Measurements from ENCODE around the gene TAS2R30.
"Not testable (repeated sequence)": the region's sequence is repeated elsewhere in the genome, so short reads cannot be mapped to it uniquely, and the experiment has no call there.

TAS2R30 gene

DNA sequence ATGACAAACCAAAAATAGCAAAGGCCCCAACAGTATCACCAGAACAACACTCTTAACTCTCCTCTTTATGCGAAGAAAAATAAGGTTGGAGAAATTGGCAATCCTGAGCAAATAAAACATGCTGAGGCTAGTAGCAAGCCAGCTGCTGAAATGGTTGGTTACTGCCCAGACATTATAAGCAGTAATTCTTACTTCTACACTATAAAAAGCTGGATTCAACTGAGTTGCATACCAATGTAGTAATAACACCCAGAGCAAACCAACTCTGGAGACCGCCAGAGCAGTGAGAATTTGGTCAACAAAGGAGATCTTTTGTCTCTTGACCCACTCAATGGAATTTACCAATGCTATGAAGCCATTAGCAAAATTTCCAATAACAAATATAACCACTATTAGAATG, 628 bp downstream of the TAS2R30 start:
- DNase-seq (ENCODE audit: insufficient read length, low spot score), result no peak
- FAIRE-seq, result no peak
- TF ChIP-seq POLR2AphosphoS5 (IDR thresholded peaks at IDR 0.05; ENCODE audit: low read depth, low read length) (no peak), PAX5 (IDR thresholded peaks at IDR 0.05; ENCODE audit: insufficient read depth, low read length, severe bottlenecking) (no peak), POLR2A (IDR thresholded peaks at IDR 0.05; ENCODE audit: low read depth, low read length) (no peak), TAF1 (IDR thresholded peaks at IDR 0.05; ENCODE audit: low read depth, low read length) (no peak), SPI1 (IDR thresholded peaks at IDR 0.05; ENCODE audit: low read depth, low read length) (no peak), POU2F2 (IDR thresholded peaks at IDR 0.05; ENCODE audit: low read depth, low read length) (no peak)

GRCh38 chr12:11133162-11133561, 1.3 kb downstream of the TAS2R30 start:
- DNase-seq (ENCODE audit: insufficient read length, low spot score) (no peak), FAIRE-seq (no peak)
- no peak for TF ChIP-seq POU2F2 (IDR thresholded peaks at IDR 0.05; ENCODE audit: low read depth, low read length)
- TF ChIP-seq POLR2AphosphoS5 (IDR thresholded peaks at IDR 0.05; ENCODE audit: low read depth, low read length), result no peak
- TF ChIP-seq PAX5 (IDR thresholded peaks at IDR 0.05; ENCODE audit: insufficient read depth, low read length, severe bottlenecking), result no peak
- no peak for TF ChIP-seq POLR2A (IDR thresholded peaks at IDR 0.05; ENCODE audit: low read depth, low read length)
- no peak for TF ChIP-seq TAF1 (IDR thresholded peaks at IDR 0.05; ENCODE audit: low read depth, low read length)
- no peak for TF ChIP-seq SPI1 (IDR thresholded peaks at IDR 0.05; ENCODE audit: low read depth, low read length)

- FAIRE-seq (peak; percentile 61), DNase-seq (ENCODE audit: insufficient read length, low spot score) (no peak)
- no peak for TF ChIP-seq POLR2A (IDR thresholded peaks at IDR 0.05; ENCODE audit: low read depth, low read length)
- no peak for TF ChIP-seq SPI1 (IDR thresholded peaks at IDR 0.05; ENCODE audit: low read depth, low read length)
- TF ChIP-seq POU2F2 (IDR thresholded peaks at IDR 0.05; ENCODE audit: low read depth, low read length), result no peak
- TF ChIP-seq POLR2AphosphoS5 (IDR thresholded peaks at IDR 0.05; ENCODE audit: low read depth, low read length), result no peak
- TF ChIP-seq TAF1 (IDR thresholded peaks at IDR 0.05; ENCODE audit: low read depth, low read length), result no peak
- TF ChIP-seq PAX5 (IDR thresholded peaks at IDR 0.05; ENCODE audit: insufficient read depth, low read length, severe bottlenecking), result no peak
Observed at GRCh38 chr12:11130999-11131398, 3.4 kb downstream of the TAS2R30 start.

- no peak for DNase-seq (ENCODE audit: insufficient read length, low spot score)
- peak; percentile 9 for FAIRE-seq
- TF ChIP-seq POU2F2 (IDR thresholded peaks at IDR 0.05; ENCODE audit: low read depth, low read length) (no peak), SPI1 (IDR thresholded peaks at IDR 0.05; ENCODE audit: low read depth, low read length) (no peak), POLR2AphosphoS5 (IDR thresholded peaks at IDR 0.05; ENCODE audit: low read depth, low read length) (no peak), PAX5 (IDR thresholded peaks at IDR 0.05; ENCODE audit: insufficient read depth, low read length, severe bottlenecking) (no peak), POLR2A (IDR thresholded peaks at IDR 0.05; ENCODE audit: low read depth, low read length) (no peak), TAF1 (IDR thresholded peaks at IDR 0.05; ENCODE audit: low read depth, low read length) (no peak)
Observed at GRCh38 chr12:11130382-11130781, 4.1 kb downstream of the TAS2R30 start.

DNA sequence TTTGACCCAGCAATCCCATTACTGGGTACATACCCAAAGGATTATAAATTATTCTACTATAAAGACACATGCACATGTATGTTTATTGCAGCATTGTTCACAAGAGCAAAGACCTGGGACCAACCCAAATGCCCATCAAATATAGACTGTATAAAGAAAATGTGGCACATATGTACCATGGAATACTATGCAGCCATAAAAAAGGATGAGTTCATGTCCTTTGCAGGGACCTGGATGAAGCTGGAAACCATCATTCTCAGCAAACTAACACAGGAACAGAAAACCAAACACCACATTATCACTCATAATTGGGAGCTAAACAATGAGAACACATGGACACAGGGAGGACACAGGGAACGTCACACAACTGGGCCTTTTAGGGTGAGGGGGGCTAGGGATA, 20.3 kb downstream of the TAS2R30 start:
- not testable (repeated sequence) for DNase-seq (ENCODE audit: insufficient read length, low spot score); FAIRE-seq

DNA sequence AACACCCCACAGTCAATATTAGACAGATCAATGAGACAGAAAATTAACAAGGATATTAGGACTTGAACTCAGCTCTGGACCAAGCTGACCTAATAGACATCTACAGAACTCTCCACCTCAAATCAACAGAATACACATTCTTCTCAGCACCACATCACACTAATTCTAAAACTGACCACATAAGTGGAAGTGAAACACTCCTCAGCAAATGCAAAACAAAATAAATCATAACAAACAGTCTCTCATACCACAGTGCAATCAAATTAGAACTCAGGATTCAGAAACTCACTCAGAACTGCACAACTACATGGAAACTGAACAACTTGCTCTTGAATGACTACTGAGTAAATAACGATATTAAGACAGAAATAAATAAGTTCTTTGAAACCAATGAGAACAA, 23.2 kb downstream of the TAS2R30 start:
- TF ChIP-seq SPI1 (IDR thresholded peaks at IDR 0.05; ENCODE audit: low read depth, low read length), result peak; percentile 71
- not testable (repeated sequence) for DNase-seq (ENCODE audit: insufficient read length, low spot score)
- FAIRE-seq, result peak; percentile 26

GRCh38 chr12:11108862-11109261, 25.6 kb downstream of the TAS2R30 start:
- TF ChIP-seq PAX5 (IDR thresholded peaks at IDR 0.05; ENCODE audit: insufficient read depth, low read length, severe bottlenecking) (no peak), SPI1 (IDR thresholded peaks at IDR 0.05; ENCODE audit: low read depth, low read length) (no peak), POU2F2 (IDR thresholded peaks at IDR 0.05; ENCODE audit: low read depth, low read length) (no peak), POLR2AphosphoS5 (IDR thresholded peaks at IDR 0.05; ENCODE audit: low read depth, low read length) (no peak), TAF1 (IDR thresholded peaks at IDR 0.05; ENCODE audit: low read depth, low read length) (no peak), POLR2A (IDR thresholded peaks at IDR 0.05; ENCODE audit: low read depth, low read length) (no peak)
- FAIRE-seq, result no peak

DNA sequence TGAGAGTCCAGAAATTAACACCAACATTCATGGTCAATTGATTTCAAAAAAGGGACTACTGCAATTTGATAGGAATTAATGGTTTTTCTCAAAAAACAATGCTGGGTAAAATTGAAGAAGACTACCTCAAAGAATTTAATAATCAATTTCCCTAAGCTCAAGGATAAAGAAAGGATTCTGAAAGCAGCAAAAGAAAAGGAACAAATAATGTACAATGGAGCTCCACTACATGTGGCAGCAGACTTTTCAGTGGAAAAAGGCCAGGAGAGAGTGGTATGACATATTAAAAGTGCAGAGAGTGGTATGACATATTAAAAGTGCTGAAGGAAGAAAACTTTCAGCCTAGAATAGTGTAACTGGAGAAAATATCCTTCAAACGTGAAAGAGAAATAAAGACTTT, 26.7 kb downstream of the TAS2R30 start:
- FAIRE-seq, result no peak
- DNase-seq (ENCODE audit: insufficient read length, low spot score), result no peak
- no peak for TF ChIP-seq POLR2A (IDR thresholded peaks at IDR 0.05; ENCODE audit: low read depth, low read length)

More at GRCh38 chr12:11108862-11109261, 25.6 kb downstream of the TAS2R30 start:
- DNase-seq (ENCODE audit: insufficient read length, low spot score), result no peak

- FAIRE-seq, result no peak
- no peak for DNase-seq (ENCODE audit: insufficient read length, low spot score)
- no peak for TF ChIP-seq POU2F2 (IDR thresholded peaks at IDR 0.05; ENCODE audit: low read depth, low read length)
- no peak for TF ChIP-seq POLR2A (IDR thresholded peaks at IDR 0.05; ENCODE audit: low read depth, low read length)
- TF ChIP-seq SPI1 (IDR thresholded peaks at IDR 0.05; ENCODE audit: low read depth, low read length), result no peak
- TF ChIP-seq TAF1 (IDR thresholded peaks at IDR 0.05; ENCODE audit: low read depth, low read length), result no peak
- no peak for TF ChIP-seq POLR2AphosphoS5 (IDR thresholded peaks at IDR 0.05; ENCODE audit: low read depth, low read length)
- TF ChIP-seq PAX5 (IDR thresholded peaks at IDR 0.05; ENCODE audit: insufficient read depth, low read length, severe bottlenecking), result no peak
Observed at GRCh38 chr12:11106288-11106687, 28.2 kb downstream of the TAS2R30 start.

GRCh38 chr12:11105546-11105945, 28.9 kb downstream of the TAS2R30 start:
- DNase-seq (ENCODE audit: insufficient read length, low spot score), result no peak
- TF ChIP-seq TAF1 (IDR thresholded peaks at IDR 0.05; ENCODE audit: low read depth, low read length), result no peak
- no peak for TF ChIP-seq SPI1 (IDR thresholded peaks at IDR 0.05; ENCODE audit: low read depth, low read length)
- TF ChIP-seq POLR2AphosphoS5 (IDR thresholded peaks at IDR 0.05; ENCODE audit: low read depth, low read length), result no peak
- no peak for TF ChIP-seq POU2F2 (IDR thresholded peaks at IDR 0.05; ENCODE audit: low read depth, low read length)
- FAIRE-seq, result no peak

DNA sequence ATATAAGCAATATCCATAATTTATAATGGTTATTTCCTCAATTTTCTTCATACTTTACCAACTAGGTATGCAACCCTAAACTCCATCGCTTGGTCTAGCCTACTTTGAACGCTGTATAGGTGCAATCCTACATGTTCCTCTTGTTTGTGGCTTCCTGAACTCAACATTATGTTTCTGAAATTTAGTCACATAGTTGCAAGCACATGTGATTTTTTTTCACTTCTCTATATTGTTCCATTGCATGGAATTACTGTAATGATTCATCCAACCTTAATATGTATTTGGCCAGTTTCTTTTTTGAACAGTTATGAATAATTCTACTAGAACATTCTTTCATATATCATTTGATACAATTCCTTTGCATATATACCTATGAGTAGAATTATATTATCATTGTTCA, 39.5 kb downstream of the TAS2R30 start:
- FAIRE-seq, result peak; percentile 35
- not testable (repeated sequence) for DNase-seq (ENCODE audit: insufficient read length, low spot score)
